ENCODE data around the gene CPEB3.

GRCh38 chr10:92265687-92266258, 25.1 kb downstream of the CPEB3 start:
- TF ChIP-seq CTCF (conservative IDR thresholded peaks at IDR 0.05 in 1 of 2, IDR thresholded peaks at IDR 0.05 in 1 of 2; ENCODE audit: low read depth in 1 of 2, low read length in 2 of 2): no peak
- no peak for TF ChIP-seq EZH2 (IDR thresholded peaks at IDR 0.05; ENCODE audit: low read length, missing control alignments)
